GM12801 (cell line): ENCODE measurements around the gene NME3.

ENCODE experiments used
- CTCF ChIP-seq: IDR thresholded peaks from one replicate; pipeline ENCODE4 v1.5.1; 2011; ENCODE audit warnings: control low read depth; ENCODE audit not compliant: insufficient read length; ENCODE audit errors: extremely low read depth

Gene NME3

GRCh38 chr16:1791943-1792812, 20.8 kb upstream of the NME3 start:
- no peak for TF ChIP-seq CTCF

- TF ChIP-seq CTCF, result no peak
Measured at GRCh38 chr16:1791256-1791942, 20.1 kb upstream of the NME3 start.

GRCh38 chr16:1790611-1791255, 19.4 kb upstream of the NME3 start:
- TF ChIP-seq CTCF, result no peak

- TF ChIP-seq CTCF, result no peak
Measured at GRCh38 chr16:1790261-1790610, 18.9 kb upstream of the NME3 start.

GRCh38 chr16:1789643-1790045, 18.3 kb upstream of the NME3 start:
- no peak for TF ChIP-seq CTCF

DNA sequence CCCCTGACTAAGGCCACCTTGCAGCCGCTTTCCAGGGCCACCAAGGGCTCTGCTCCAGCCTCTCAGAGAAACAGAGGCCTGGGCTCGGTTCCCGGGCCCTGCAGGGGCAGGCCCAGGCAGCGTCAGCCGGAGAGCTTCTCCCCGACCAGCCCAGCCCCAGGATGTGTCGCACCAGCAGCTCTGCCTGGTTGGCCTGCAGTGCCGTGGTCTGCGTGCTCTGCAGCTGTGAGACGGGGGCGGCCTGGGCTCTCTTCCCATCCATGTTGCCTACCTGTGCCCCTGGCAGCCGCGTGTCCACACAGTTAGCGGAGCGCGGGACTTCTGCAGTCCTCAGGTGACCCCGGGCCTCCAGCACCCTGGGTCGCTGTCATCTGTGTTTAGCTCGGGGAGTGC, 17.4 kb upstream of the NME3 start:
- TF ChIP-seq CTCF, result no peak

DNA sequence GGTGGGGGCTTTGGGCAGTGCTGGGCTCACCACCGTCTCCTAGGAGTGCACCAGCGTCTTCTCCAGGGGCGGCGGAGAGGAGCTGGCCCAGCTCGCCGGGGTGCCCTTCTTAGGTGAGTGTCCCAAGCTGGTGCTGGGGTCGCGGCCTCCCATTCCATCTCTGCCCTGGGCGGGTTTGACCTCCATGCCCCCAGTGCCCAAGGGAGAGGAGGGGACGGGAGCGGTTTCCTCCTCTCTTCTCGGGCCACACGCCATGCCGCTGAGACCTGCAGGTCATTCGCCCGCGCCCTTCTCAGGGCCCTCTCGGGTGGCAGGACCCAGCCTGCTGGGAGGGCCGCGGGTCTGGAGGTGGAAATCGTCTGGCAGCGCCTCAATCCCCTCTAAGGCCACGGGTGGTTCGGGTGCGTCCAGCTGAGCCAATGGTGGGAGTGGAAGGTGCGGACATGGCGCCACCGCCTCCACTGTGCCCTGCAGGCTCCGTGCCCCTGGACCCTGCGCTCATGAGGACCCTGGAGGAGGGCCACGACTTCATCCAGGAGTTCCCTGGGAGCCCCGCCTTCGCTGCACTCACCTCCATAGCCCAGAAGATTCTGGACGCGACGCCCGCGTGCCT, 16.9 kb upstream of the NME3 start:
- no peak for TF ChIP-seq CTCF
